ENCODE measurements around the gene KHDRBS1. TPM values are rescaled to one million over a fixed set of nuclear protein-coding genes. Genes with fewer than 3 reads are reported as not detected.

Gene KHDRBS1
- total RNA-seq, 1 donor from 2014 or later: 90.5 TPM

- no peaks in the 10 kb centered on the region for H3K9me3 Mint-ChIP-seq (ENCODE audit: low read depth)
- DNase-seq (ENCODE audit: low spot score): no peak
- H3K27me3 Mint-ChIP-seq (ENCODE audit: low read depth): no peaks in the 10 kb centered on the region
- H3K4me3 Mint-ChIP-seq (ENCODE audit: unreplicated experiment): no peak overlapping the region
- H3K36me3 Mint-ChIP-seq (ENCODE audit: low read depth): peaks cover 35% of the 10 kb centered on the region
- no peak for TF ChIP-seq CTCF (IDR thresholded peaks at IDR 0.05)
- H3K4me1 Mint-ChIP-seq (ENCODE audit: low read depth): peaks cover 20% of the 10 kb centered on the region
- no peak overlapping the region for H3K27ac Mint-ChIP-seq (ENCODE audit: unreplicated experiment)
Observed at GRCh38 chr1:32051706-32052105, 38.0 kb downstream of the KHDRBS1 start.

- H3K4me3 Mint-ChIP-seq (ENCODE audit: unreplicated experiment): no peak overlapping the region
- no peaks in the 10 kb centered on the region for H3K27me3 Mint-ChIP-seq (ENCODE audit: low read depth)
- H3K27ac Mint-ChIP-seq (ENCODE audit: unreplicated experiment): peak overlapping the region; percentile 59
- H3K9me3 Mint-ChIP-seq (ENCODE audit: low read depth): no peaks in the 10 kb centered on the region
- H3K4me1 Mint-ChIP-seq (ENCODE audit: low read depth): peaks cover 10% of the 10 kb centered on the region
- no peak for TF ChIP-seq CTCF (IDR thresholded peaks at IDR 0.05)
- H3K36me3 Mint-ChIP-seq (ENCODE audit: low read depth): peaks cover 32% of the 10 kb centered on the region
- DNase-seq (ENCODE audit: low spot score): no peak
Observed at GRCh38 chr1:32052887-32053286, 39.2 kb downstream of the KHDRBS1 start.

GRCh38 chr1:32055416-32055815, 41.7 kb downstream of the KHDRBS1 start:
- H3K4me1 Mint-ChIP-seq (ENCODE audit: low read depth): peaks cover 8% of the 10 kb centered on the region
- H3K27ac Mint-ChIP-seq (ENCODE audit: unreplicated experiment): peak overlapping the region; percentile 69
- no peak for DNase-seq (ENCODE audit: low spot score)
- H3K4me3 Mint-ChIP-seq (ENCODE audit: unreplicated experiment): no peak overlapping the region
- TF ChIP-seq CTCF (IDR thresholded peaks at IDR 0.05): no peak
- H3K9me3 Mint-ChIP-seq (ENCODE audit: low read depth): no peaks in the 10 kb centered on the region
- H3K36me3 Mint-ChIP-seq (ENCODE audit: low read depth): peaks cover 40% of the 10 kb centered on the region
- no peaks in the 10 kb centered on the region for H3K27me3 Mint-ChIP-seq (ENCODE audit: low read depth)

- no peak for TF ChIP-seq CTCF (IDR thresholded peaks at IDR 0.05)
- H3K9me3 Mint-ChIP-seq (ENCODE audit: low read depth): no peaks in the 10 kb centered on the region
- H3K27me3 Mint-ChIP-seq (ENCODE audit: low read depth): no peaks in the 10 kb centered on the region
- H3K27ac Mint-ChIP-seq (ENCODE audit: unreplicated experiment): peak overlapping the region; percentile 41
- H3K4me3 Mint-ChIP-seq (ENCODE audit: unreplicated experiment): no peak overlapping the region
- DNase-seq (ENCODE audit: low spot score): no peak
- H3K4me1 Mint-ChIP-seq (ENCODE audit: low read depth): peaks cover 19% of the 10 kb centered on the region
- H3K36me3 Mint-ChIP-seq (ENCODE audit: low read depth): peaks cover 44% of the 10 kb centered on the region
Observed at GRCh38 chr1:32056598-32056997, 42.9 kb downstream of the KHDRBS1 start.

GRCh38 chr1:32060914-32061313, 47.2 kb downstream of the KHDRBS1 start:
- Mint-ChIP-seq H3K4me1 (ENCODE audit: low read depth) (peaks cover 36% of the 10 kb centered on the region), H3K27me3 (ENCODE audit: low read depth) (no peaks in the 10 kb centered on the region), H3K27ac (ENCODE audit: unreplicated experiment) (peak overlapping the region; percentile 80), H3K36me3 (ENCODE audit: low read depth) (peaks cover 27% of the 10 kb centered on the region), H3K4me3 (ENCODE audit: unreplicated experiment) (no peak overlapping the region), H3K9me3 (ENCODE audit: low read depth) (no peaks in the 10 kb centered on the region)
- TF ChIP-seq CTCF (IDR thresholded peaks at IDR 0.05): no peak
- DNase-seq (ENCODE audit: low spot score): no peak
